SU-DHL-6 (cell line): Measurements from ENCODE around the gene PROX2.

Source experiments
- EZH2phosphoT487 ChIP-seq: fragments of 200-600 bp; sonication (generic), shearing (Covaris generic); conservative IDR thresholded peaks from 2 replicates; pipeline ENCODE4 v1.6.1; 2018; ENCODE audit warnings: mild to moderate bottlenecking, antibody characterized with exemption, low read length, moderate library complexity, mixed read lengths
- TF ChIP-seq, protein P1 (sequence below): fragments of 200-600 bp; sonication (generic); IDR thresholded peaks from one replicate; pipeline ENCODE4 v1.5.1; 2017; ENCODE audit warnings: antibody characterized with exemption, mild to moderate bottlenecking, low read length, moderate library complexity; ENCODE audit not compliant: insufficient read depth, poor library complexity, severe bottlenecking

GRCh38 chr14:74922752-74923401 is 46.9 kb upstream of the PROX2 start, which contains the start of gene RPS6KL1:
- TF ChIP-seq, protein P1, sequence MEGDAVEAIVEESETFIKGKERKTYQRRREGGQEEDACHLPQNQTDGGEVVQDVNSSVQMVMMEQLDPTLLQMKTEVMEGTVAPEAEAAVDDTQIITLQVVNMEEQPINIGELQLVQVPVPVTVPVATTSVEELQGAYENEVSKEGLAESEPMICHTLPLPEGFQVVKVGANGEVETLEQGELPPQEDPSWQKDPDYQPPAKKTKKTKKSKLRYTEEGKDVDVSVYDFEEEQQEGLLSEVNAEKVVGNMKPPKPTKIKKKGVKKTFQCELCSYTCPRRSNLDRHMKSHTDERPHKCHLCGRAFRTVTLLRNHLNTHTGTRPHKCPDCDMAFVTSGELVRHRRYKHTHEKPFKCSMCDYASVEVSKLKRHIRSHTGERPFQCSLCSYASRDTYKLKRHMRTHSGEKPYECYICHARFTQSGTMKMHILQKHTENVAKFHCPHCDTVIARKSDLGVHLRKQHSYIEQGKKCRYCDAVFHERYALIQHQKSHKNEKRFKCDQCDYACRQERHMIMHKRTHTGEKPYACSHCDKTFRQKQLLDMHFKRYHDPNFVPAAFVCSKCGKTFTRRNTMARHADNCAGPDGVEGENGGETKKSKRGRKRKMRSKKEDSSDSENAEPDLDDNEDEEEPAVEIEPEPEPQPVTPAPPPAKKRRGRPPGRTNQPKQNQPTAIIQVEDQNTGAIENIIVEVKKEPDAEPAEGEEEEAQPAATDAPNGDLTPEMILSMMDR: no peak
- no peak for TF ChIP-seq EZH2phosphoT487
